Hematopoietic multipotent progenitor cell treated with erythropoietin and hydrocortisone succinate and interleukin-3 and kit ligand, for 17 days (in vitro differentiated cells): Measurements from ENCODE around the gene GOLGA3.
"Not testable (repeated sequence)": the region's sequence is repeated elsewhere in the genome, so short reads cannot be mapped to it uniquely, and the experiment has no call there.

Experiments used
- DNase-seq: peaks from one replicate; pipeline ENCODE4 v3.0.0-alpha.2; 2015; ENCODE audit warnings: low spot score

The GOLGA3 gene

DNA sequence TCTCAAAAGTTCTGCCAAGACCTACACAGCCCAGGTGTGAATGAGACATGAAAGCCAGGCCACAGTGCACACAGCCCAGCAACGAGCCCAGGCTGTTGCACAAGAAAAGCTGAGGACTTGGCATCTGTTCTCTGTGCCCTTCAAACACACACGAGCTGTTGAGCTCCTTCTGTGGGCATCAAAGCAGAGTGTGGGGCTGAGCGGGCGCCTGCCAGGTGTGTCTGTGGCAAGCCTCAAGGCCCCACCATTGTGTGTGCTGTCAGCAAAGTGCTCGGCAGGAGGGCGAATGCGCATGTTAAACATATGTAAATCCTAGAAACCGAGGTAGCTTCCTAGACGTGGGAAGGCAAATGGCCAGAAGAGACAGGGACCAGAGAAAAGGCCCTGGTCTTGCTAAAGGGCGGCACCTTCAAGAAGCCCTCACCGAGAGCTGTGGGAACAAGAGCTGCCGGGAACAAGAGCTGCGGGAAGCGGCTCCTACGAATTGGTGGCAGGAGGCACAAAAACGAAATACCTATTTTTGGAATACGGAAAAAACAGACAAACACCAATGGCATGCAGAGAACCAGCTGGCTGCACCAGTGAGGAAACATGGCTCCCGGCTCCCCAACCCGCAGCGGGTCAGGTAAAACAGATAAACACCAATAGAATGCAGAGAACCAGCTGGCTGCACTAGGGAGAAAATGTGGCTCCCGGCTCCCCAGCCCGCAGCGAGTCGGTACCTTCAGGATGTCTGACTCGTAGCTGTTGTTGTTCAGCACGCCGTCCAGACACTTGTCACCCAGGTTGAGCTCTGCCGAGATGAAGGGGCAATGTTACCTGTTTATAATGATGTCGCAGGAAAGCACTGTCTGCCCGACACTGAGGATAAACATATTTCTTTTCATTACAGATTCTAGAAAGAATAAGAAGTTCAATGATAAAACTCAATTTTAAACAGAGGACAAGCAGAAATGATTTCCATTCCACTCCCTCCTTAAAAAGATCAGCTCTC lies 19.0 kb upstream of the GOLGA3 start:
- DNase-seq, result no peak

GRCh38 chr12:132844681-132845080 lies 16.0 kb upstream of the GOLGA3 start:
- DNase-seq, result not testable (repeated sequence)

- DNase-seq, result no peak
Measured at GRCh38 chr12:132842449-132843045, 13.9 kb upstream of the GOLGA3 start.

DNA sequence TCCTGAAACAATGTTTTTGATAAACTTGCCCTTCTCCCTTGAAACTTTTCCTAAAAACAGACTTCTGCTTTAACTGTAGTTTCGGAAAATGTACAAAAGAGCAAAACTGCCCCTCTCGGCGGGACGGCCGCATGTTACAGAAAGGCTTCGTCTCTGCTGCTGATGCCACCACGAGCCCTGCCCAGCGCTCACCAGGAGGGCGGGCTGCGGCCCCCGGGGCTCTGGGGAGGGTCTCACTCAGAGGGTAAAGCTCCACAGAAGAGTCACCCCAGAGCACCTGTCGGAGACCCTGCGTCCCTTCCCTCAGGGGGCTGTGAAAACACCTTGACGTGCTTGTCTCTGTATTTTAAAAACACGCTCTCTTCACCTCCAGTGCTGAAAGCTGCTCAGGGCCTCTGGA lies 12.5 kb upstream of the GOLGA3 start:
- no peak for DNase-seq

DNA sequence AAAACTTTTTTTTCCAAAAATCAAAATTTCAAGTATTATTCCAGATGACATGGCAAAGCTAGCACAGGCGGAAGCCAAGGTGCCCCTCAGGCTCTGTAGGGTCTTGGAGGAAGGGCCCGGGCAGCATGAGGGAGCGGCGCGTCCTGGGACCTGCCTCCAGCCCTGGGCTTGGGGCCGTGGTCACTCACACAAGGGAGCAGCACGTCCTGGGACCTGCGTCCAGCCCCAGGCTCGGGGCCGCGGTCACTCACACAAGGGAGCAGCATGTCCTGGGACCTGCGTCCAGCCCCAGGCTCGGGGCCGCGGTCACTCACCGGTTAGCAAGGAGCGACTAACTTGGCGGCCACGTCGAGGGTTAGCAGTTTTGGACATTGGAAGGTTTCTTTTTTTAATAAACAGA lies 11.9 kb upstream of the GOLGA3 start:
- DNase-seq, result no peak

- no peak for DNase-seq
Measured at GRCh38 chr12:132839558-132840235, 11.0 kb upstream of the GOLGA3 start.

- DNase-seq, result no peak
Measured at GRCh38 chr12:132838410-132839080, 9.9 kb upstream of the GOLGA3 start.

DNA sequence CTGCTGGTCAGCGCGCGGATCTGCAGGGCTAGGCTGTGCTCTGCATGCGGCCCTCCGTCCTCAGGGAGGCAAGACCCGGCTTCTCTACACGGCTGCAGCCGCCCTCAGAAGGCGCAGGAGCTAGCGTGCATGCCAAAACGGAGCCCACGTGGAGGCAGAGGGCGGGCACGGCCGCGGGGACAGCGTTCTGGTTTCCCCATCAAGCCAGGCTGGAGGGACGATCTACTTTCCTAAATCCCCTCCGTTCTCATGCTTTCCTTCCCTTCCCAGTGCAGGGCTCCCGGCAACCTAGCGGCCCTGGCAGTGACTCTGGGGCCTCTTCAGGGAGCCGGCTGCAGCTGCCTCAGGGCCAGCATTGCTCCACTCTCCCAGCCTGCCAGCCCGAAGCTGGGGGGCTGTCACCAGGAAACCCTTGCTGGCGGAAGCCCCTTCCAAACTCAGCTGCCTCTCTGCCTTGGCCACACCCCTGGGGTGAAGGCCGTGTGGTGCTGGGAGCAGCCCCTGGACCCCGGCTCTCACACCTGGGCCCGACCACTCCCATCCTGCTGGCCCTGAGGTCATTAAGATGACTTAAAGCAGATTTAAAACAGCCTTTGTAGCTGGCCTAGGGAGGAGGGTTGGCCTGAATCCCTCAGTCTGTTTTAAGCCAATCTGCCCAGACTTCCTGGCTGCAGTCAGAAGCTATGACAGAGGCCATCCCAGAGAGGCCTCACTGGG lies 9.2 kb upstream of the GOLGA3 start:
- no peak for DNase-seq

DNA sequence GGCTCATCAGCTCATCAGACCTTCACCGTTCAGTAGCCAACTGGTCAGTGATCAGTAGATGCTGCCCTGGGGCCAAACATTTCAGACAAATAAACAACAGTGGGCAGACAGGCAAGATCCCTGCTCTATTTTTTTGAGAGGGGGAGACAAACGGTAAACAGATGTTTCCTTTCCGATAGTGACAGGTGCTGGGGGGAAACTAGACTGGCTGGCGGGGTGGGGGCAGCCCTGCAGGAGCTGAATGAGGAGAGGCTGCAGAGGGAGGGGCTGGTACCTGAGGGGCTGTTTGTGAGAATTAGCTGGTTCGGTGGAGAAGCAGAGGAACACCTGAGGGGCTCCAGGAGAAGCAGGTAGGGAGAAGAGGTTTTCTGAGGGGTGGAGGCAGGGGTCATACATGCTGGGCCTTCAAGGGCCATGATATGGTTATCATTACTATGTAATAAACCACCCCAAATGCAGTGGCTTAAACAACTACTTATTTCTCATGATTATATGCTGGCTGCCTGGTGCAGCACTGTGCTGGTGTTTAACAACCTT lies 8.2 kb upstream of the GOLGA3 start:
- DNase-seq, result no peak

DNA sequence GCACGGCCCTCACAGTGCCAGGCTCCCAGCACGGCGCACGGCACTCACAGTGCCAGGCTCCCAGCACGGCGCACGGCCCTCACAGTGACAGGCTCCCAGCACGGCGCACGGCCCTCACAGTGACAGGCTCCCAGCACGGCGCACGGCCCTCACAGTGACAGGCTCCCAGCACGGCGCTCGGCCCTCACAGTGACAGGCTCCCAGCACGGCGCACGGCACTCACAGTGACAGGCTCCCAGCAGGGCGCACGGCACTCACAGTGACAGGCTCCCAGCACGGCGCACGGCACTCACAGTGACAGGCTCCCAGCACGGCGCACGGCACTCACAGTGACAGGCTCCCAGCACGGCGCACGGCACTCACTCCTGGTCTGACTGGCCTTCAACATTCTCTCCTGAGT lies 7.6 kb upstream of the GOLGA3 start:
- DNase-seq, result not testable (repeated sequence)

GRCh38 chr12:132835076-132836025 lies 6.7 kb upstream of the GOLGA3 start:
- DNase-seq, result peak; percentile 46

DNA sequence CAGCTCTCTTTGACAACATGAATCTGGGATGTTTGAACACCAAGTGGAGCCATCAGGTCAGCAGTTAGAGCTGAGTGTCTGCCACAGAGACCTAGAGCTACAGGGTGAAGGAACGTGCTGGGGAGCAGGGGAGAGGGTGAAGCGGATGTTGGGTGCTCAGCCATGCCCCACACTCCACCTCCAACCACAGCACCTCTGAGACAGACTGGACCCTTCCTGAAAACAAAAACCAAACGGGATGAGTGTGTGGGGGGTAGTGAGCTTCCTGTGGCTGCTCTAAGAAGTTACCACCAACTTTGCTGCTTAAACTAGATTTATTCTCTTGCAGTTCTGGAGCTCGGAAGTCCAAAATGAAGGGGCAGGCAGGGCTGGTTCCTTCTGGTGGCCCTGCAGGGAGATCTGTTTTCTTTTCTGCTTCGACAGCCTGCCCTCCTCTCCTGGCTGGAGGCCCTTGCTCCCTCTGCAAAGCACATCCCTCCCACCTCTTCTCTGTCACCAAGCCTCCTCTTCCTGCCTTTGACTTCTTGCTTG lies 5.6 kb upstream of the GOLGA3 start:
- DNase-seq, result no peak

DNA sequence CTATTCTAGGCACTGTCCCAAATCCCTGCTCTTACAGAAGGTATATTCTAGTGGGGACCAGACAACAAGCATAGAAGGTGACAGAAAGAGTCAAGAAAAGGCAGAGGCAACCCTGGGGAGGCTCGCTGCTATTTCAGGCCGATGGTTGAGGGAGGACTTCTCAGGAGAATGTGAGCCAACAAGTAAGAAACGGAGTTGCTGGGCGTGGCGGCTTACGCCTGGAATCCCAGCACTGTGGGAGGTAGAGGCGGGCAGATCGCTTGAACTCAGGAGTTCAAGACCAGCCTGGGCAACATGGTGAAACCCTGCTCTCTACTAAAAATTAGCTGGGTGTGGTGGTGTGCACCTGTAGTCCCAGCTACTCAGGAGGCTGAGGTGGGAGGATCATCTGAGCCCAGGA lies 4.7 kb upstream of the GOLGA3 start:
- no peak for DNase-seq

- DNase-seq, result no peak
Measured at GRCh38 chr12:132831771-132832170, 3.1 kb upstream of the GOLGA3 start.

DNA sequence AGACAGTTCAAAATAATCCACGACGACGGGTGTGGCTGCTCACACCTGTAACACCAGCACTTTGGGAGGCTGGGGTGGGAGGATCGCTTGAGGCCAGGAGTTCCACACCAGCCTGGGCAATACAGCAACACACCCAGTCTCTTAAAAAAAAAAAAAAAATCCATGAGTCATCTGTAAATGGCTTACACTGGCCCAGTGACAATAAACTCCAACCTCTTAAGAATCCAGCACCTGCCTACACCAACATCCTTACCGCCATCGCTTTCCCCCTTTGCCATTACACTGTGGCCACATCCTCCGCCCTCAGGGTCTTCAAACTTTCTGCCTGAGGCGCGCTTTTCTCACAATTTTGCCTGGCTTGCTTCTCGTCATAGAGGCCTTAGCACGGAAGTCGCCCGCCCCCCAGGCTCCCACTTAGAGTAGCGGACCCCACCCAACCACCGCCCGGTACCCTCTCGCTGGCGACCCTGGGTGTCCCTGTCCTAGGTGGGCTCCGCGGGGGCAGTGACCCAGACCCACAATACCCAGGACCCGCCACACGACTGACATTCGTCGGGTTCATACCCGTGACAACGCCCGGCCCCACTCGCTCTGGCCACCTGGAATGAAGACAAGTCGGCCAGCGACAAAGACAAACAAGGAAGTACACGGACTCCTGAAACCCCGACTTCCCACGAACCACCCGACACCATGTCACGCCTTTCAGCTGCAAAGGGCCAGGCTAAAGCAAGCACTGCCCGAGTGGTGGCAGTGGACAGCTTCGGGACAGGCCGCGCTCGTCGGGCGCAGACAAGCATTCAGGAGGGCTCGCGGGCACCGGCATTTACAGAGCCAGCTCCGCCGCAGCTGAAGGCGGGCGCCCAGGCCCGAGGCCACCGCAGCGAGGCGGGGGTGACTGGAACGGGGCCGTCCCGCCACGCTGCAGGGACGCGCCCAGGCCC lies 636 bp downstream of the GOLGA3 start:
- DNase-seq, result peak; percentile 69

- no peak for DNase-seq
Measured at GRCh38 chr12:132825861-132826260, 2.8 kb downstream of the GOLGA3 start.

- no peak for DNase-seq
Measured at GRCh38 chr12:132825089-132825488, 3.6 kb downstream of the GOLGA3 start.

DNA sequence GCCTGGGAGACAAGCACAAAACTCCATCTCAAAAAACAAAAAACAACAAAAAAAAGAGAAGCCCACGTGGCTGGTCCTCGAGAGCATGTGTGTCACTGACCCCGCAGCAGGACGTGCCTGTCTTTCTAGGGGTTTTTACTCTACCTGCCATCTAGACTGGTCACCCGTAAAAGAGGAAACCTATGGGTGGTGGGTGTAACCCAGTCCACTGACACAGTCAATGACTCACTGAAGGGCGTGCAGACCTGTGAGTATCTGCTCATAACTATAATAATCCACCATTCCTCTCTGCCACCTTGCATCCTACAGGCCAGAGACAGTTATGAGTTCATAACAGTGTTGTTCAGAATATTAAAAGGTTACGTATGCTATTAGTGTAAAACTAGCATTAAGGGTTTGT lies 4.6 kb downstream of the GOLGA3 start:
- DNase-seq, result no peak

GRCh38 chr12:132818562-132818961 lies 10.1 kb downstream of the GOLGA3 start:
- no peak for DNase-seq
